Cerebellar nuclear complex (tissue), 1 donor: ENCODE data around the gene RAB8A.

Experiments
- DNase-seq, 2 experiments: peaks; one replicate each; lab custom pipeline; 2025; lab: John Stamatoyannopoulos, UW

The RAB8A gene

DNA sequence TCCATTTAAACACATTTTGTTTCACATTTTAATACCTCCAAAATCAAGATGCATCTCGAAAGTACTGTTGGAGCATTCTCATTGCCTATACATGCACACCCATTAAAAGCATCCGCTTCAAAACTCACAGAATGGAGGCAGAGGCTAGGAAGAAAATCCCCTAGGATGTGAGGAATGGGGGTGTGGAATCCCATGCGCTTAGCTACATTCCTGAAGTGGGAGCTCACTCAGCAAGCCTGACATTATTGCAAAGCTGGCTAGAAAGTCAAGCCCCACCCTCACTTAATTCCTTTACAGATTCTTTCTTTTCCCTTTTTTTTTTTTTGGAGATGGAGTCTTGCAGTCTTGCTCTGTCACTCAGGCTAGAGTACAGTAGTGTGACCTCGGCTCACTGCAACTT, 68.9 kb downstream of the RAB8A start:
- DNase-seq, result no peak
